NCI-H1694 treated with DMSO at 0.1 percent for 48 hours (cell line): ENCODE results near the gene PPM1B.
"Not testable (repeated sequence)": the region's sequence is repeated elsewhere in the genome, so short reads cannot be mapped to it uniquely, and the experiment has no call there.

Experiments
- DNase-seq: peaks from one replicate; lab custom pipeline; 2025; lab: John Stamatoyannopoulos, UW

Gene PPM1B

DNA sequence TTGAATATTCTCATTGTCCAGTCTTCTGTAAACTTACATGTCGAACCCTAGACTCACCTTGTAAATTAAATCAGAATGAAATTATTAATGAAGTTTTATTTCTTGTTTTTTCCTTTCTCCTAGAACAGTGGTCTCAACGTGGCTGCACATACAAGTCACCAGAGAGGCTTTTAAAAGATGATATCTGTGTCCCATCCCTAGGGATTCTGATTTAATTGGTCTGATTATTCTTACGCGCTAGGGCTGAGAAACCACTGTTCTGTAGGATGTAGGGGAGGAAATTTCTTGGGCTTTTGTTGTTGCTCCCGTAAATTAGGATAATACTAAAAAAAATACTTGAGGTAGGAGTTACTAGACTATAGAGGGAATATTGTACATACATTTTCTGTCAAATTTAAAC lies 32.1 kb downstream of the PPM1B start:
- DNase-seq = no peak

DNA sequence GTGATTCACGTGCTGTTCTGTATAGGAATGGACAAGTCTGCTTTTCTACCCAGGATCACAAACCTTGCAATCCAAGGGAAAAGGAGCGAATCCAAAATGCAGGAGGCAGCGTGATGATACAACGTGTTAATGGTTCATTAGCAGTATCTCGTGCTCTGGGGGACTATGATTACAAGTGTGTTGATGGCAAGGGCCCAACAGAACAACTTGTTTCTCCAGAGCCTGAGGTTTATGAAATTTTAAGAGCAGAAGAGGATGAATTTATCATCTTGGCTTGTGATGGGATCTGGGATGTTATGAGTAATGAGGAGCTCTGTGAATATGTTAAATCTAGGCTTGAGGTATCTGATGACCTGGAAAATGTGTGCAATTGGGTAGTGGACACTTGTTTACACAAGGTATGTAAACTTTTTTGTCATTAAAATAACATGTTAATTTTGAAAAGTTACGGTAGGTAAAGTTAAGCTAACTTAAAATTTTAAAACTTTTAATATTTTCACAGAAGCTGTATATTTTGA lies 33.0 kb downstream of the PPM1B start:
- no peak for DNase-seq

DNA sequence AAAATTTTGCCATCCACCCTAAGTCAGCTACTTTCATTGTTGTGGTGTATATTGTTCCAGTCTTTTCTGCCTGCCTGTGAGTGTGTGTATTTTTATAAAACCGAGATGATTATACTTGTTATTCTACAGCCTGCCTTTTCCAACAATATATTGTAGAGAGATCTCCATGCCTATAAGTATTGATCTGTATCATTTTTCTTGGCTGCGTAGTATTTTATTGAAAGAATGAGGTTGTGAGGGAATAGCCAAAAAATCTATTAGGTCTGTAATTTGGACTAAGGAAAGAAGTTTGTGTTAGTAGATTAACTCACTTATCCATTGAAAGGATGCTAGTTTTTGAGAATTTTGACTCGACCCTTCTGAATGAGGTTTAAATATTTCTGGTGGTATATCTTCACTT lies 34.9 kb downstream of the PPM1B start:
- DNase-seq = no peak

DNA sequence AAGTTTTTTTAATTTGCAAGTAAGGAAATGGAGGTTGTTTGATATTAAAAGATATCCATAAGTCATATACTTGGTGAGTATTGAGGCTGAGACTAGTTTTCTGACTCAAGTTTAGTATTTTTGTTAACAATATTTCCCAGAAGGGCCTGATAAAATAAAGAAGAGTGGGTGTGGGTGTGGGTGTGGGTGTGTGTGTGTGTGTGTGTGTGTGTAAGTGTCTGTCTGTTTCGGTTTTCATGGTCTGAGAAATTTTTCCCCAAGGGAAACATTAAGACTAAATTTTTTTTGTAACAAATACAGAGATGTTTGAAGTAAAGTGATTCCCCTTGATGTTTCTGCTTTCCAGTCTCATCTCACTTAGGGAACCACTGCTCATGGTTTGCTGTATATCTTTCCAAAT lies 36.5 kb downstream of the PPM1B start:
- no peak for DNase-seq

DNA sequence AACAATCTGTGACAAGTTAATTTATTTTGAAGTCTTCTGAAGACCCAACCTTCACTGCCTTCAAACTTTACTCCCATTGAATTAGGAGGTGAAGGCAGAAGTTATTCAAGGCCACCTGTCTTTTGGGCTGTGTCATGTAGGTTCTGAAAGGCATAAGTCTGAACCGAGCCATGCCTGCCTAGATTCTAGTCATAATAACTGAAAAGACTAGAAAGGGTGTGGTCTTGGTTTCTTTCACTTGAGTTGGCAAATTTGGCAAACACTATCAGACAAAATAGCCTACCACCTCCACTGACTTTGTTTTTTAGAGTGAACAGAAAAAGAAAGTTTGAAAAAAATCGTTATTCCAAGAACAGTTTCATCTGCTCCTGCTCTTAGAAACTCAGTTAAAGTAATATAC lies 38.4 kb downstream of the PPM1B start:
- DNase-seq = no peak

DNA sequence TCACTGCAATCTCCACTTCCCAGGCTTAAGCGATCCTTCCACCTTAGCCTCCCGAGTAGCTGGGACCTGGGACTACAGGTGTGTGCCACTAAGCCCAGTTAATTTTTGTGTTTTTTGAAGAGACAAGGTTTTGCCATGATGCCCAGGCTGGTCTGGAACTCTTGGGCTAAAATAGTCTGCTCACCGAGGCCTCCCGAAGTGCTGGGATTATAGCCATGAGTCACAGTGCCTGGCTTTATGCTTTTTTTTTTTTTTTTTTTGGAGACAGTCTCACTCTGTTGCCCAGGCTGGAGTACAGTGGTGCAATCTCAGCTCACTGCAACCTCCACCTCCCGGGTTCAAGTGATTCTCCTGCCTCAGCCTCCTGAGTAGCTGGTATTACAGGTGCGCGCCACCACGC lies 39.0 kb downstream of the PPM1B start:
- not testable (repeated sequence) for DNase-seq

DNA sequence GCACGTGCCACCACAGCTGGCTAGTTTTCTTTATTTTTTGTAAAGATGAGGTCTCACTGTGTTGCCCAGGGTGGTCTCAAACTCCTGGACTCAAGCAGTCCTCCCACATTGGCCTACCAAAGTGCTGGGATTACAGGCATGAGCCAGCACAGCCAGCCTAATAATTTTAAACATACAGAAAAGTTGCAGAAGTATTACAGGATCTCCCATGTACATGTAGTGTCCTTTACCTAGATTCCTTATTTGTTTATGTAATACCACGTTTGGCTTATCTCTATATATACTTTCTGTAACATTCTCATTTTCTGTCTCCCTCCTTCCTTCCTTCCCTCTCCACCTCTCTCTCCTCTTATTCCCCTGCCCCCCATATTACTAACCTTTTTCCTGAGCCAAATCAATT lies 41.7 kb downstream of the PPM1B start:
- no peak for DNase-seq

DNA sequence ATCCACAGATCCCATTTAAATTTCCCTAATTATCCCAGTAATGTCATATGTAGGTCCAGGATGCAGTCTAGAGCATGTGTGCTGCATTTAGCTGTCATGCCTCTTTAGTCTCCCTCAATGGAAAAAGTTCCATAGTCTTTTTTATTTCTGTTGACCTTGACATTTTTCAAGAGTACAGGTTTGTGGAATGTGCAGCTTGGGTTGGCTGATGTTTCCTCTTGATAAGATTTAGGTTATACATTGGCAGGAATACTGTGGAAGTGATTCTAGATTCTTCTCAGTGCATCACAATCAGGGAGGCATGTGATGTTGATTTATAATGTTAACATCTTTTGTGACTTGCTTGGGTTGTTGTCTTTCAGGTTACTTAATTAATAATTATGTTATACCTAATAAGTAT lies 42.5 kb downstream of the PPM1B start:
- DNase-seq = no peak

DNA sequence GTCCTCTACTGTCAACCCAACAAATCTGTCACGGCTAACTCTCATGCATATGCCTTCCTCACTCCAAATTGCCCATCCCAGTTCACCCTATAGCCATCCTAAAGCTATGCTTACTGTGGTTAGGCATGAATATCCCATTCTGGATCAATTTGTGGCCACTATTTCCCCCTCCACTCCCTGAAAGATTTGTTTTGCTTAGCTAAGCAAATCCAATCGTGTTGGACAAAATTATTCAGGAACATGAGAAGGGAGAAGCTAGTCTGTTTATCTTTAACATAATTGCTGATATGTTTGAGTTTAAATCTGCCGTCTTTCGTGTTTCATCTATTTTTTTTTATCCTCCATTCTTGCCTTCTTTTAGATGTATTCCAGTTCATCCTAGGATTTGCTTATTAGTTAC lies 43.6 kb downstream of the PPM1B start:
- no peak for DNase-seq

DNA sequence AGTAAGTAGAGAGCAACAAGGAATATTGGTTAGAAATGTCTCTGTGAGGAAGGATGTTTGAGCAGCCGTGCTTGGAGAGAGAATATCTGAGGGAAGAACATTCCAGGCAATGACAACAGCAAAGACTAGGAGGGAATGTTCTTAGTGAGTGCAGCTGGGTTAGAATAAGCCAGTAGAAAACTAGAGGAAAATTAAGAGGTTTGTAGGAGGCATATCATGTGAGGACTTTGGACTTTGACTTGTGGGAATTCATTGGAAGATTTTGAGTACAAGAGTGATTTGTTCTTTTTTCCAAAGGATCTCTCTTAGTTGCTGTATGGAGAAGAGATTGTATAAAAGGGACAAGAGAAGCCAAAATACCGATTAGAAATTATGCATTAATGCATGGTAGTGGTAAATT lies 47.2 kb downstream of the PPM1B start:
- DNase-seq = no peak

DNA sequence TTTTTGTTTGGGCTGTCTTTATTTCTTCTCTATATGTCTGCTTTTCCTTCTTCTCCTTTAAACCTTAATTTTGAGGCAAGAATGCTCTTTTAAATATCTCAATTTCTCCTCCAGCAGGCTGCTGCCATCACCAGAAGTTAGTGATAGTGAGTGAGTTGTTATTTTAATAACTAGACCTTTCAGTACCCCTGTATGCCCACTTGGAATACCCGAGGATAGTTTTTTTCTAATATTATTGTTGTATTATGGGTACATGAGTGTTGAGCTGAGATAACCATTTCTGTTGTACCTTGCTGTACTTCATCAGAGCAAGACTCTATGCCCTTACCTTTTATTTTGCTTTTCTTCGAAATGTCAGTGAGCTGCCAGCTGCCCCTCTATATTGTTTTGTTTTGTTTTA lies 50.1 kb downstream of the PPM1B start:
- DNase-seq = no peak

DNA sequence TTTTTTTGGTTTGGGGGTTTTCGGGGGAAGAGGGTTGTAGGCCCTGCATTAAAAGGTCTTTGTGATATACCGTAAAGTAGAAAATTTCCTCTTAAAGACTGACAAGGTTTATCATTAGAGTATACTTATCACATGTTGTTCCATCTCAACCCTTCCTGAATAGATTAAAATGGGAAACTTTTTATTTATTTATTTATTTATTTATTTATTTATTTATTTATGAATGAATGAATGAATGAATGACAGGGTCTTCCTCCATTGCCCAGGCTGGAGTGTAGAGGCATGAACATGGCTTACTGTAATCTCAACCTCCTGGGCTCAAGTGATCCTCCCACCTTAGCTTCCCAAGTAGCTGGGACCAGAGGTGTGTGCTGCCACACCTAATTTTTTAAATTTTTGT lies 58.1 kb downstream of the PPM1B start:
- no peak for DNase-seq

DNA sequence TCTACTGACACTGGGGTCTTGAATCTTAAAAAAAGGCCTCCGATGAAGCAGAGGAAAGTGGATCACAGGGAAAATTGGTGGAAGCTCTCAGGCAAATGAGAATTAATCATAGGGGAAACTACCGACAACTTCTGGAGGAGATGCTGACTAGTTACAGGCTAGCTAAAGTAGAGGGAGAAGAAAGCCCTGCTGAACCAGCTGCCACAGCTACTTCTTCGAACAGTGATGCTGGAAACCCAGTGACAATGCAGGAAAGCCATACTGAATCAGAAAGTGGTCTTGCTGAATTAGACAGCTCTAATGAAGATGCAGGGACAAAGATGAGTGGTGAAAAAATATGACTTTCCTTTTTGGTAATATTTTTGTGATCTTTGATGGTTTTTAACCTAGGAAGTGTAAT lies 61.7 kb downstream of the PPM1B start:
- no peak for DNase-seq

DNA sequence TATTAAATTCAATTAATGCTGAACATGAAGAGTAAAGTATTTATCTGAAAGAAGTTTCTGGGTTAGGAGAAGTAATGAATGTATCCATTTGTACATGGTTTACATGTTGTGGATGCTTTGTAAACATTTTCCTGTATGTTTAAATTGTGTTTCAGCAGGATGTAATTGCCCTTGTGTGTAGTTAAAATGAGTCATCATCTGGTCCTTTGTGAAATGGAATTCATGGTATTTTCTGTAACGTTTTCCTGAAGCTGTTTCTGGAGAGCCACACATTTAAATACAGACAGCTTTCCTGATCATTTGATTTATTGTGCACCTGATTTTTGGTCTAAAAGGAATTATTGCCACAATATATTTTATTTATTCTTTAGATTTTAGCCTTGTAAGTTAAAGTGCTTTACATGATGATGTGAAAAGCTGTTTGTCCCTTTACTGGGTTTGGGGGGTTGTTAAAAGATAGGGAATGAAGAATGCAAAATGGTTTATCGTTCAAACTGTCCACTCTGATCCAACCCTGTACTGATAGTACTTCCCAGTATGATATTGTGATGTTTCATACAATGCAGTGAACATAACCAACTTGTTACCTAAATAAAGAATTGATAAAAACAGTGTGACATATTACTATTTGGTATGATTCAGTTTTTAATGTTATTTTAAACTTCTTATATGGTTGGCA lies 64.9 kb downstream of the PPM1B start:
- no peak for DNase-seq

DNA sequence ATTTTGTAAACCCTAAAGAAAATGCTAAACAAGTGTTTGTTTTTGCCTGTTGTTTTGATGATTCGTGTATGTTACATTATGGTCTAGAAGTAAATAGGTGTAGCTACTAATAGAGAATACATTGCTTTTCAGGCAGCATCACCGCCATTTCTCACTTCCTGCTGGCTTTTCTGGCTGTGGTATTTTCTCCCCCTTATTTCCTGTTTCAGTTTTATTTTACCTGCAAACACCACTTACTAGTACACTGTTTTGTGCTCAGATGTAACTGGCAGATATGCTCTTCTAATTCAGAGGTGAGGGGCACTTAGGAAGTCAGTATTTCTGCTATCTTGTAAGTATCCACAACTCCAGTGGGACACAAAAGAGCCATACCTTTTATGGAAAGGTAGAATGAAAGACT lies 68.5 kb downstream of the PPM1B start:
- no peak for DNase-seq

DNA sequence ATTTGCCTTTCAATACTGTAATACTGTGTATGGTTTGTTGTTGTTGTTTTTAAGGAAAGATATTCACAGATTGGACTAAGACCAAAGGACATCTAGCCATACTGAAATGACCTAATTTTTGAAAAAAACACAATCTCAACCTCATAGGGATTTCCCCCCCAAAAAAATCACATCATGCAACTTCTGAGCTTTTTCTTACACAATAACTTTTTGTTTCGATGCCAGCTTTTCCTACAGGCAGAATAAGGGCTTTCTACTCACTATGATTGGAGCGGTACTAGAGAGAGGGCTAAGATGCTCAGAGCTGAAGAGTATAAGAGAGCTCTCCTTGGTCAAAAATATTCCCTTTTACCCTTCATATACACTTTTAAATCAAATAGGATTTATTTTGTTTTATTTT lies 74.2 kb downstream of the PPM1B start:
- DNase-seq = no peak

DNA sequence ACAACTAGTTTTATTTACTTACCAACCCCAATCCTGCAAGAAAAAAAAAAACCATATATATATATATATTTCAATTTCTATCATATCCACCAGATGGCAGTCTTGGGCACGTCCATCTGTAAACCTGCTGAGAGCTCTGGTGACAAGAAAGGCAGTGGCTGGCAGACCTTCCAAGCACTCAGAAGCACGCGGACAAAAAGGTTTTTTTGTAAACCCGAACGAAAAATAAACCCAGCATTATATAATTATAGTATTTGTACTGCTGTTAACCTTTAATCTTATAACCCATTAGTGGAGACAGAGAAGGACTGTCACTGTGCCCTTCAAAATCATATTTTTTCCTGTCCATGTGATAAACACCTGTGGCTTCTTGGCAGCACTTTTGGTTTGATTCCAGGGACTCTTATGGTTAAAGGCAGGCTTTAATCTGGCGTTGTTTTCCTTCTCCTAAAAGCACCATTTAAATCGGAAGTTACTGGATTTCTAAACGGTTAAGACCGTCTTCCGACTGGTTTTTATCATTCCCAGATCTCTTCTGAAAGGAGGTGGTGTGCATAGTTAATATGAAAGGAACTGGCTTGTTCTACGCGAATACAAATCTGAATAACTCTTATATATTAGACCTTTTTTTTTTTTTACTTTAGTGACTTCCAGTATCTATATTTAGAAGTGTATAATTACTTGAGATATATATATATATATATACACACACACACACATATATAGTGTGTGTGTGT lies 75.6 kb downstream of the PPM1B start:
- peak; percentile 78 for DNase-seq

DNA sequence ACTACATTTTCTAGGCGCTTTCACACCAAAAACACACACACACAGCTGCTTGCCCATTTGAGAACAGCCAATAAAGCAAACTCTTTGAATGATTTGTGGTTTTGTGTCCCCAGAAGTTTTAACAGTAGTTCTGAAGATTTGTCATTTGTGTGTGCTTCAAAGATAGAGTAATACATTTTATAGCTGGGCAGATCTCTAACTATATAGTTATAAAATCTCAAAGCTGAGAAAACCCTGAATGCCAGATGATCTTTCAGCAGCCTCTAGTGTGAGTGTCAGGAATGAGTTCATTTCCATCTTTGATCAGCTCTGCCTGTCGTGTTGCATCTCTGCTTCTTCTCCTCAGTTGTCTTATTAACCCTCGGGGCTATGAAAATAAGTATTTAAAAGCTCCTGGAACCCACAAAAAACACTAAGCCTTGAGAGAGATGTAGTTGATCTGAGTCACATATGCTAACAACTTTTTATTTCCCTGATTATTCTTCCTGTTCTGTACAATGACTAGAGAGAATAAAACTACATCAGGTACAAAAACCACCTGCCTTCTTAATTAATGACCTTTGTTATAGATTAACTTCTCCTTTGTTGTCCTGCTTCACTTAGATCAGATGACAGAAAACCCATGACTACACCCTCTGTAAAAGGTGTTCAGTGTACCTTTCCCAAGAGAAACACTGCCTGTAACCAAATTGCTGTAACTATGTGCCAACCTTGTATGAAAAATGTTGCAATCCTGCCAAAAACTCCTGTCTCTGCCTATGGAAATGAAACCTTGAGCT lies 76.6 kb downstream of the PPM1B start:
- DNase-seq = no peak

DNA sequence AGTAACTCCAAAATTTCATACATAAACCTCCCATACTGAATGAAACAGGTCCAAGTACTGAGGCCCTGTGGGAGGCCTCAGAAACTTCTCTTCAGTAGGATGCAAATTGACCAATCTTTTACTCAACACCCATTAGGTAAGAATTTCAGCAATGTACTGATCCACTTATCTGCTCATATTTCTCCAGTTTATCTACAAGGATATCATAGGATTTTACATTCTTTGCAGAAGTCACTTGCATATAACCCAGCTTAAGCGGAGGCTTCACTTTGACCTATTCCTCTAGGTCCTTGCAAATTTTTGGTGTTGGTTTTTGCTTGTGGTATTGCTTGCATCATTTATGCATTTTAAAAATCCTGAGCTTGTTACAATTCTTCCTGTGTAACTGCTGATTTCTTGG lies 77.8 kb downstream of the PPM1B start:
- DNase-seq = no peak

DNA sequence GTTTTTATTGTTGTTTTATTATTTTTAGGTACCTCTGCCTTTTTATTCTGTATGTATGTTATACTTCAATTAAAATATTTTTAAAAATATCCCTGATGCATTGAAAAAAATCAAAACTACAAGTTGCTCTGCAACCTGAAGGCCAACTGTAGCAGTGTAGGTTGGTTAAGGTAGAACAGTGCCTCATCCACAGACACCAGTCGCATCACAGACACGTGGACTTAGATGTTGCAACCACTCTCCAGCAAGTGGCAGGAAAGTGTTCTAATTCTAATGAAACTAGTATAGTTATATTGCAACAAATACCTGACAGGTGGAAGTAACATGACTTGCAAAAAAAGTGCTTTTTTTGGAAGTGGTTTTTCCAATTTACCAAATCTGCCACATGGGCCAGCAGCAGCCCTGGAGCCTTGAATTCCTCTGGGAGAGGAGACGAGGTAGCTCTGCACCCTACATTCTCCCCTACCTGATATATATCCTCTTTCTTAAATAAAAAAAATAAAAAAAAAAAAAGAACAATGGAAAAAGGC lies 78.2 kb downstream of the PPM1B start:
- no peak for DNase-seq

DNA sequence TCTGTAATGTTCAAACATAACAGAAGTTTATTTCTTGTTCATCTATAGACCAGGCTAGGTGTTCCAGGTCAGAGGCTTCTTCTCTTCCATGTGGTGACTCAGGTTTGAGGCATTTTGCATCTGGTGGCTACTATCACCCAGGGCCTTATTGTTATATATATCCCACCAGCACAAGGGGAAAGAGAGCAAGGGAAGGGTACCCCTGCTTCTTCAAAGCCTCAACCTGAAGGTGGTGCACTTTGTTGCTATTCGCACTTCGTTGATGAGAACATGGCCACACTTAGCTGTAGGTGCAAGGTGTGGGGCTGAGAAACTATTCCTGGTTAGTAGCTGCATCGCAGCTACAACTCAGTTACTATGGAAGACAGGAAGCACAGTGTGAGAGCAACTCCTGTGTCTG lies 79.2 kb downstream of the PPM1B start:
- DNase-seq = no peak

DNA sequence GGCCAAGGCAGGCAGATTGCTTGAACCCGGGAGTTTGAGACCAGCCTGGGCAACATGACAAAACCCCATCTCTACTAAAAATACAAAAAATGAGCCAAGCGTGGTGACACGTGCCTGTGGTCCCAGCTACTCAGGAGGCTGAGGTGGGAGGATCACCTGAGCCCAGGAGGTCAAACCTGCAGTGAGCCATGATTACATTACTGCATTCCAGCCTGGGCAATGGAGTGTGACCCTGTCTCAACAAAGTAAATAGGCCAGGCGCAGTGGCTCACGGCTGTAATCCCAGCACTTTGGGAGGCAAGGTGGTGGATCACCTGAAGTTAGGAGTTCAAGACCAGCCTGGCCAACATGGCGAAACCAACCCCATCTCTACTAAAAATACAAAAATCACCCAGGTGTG lies 80.6 kb downstream of the PPM1B start:
- not testable (repeated sequence) for DNase-seq

DNA sequence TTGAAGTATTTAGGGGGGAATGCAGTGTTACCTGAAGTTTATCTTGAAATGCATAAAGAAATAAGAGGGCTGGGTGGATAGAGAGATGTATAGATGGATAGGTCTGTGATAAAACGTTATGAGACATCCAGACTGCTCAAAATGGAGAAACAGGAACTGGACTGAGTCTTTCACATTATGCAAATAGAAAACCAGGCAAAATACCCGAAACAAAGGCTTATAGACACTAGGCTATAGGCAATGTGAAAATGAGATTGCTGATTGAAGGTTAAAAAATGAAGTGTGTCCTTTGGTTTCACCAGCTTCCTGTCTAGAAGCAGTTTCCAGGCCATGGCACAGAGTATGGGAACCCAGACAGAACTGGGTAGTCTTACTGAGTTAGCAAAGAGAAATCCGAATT lies 81.7 kb downstream of the PPM1B start:
- DNase-seq = no peak
